Parathyroid adenoma (tissue), 2 donors: Measurements from ENCODE around the gene PLOD3.

Experiments
- H2AFZ ChIP-seq: fragments of 300-600 bp; sonication (generic); one replicate; pipeline ENCODE4 v1.7.0; 2017; ENCODE audit warnings: antibody characterized with exemption, mild to moderate bottlenecking
- H3K27ac ChIP-seq: fragments of 300-600 bp; sonication (generic); one replicate; pipeline ENCODE4 v1.7.0; 2017
- H3K27me3 ChIP-seq: fragments of 300-600 bp; sonication (generic); one replicate; pipeline ENCODE4 v1.7.0; 2017; ENCODE audit warnings: low read length; ENCODE audit not compliant: control insufficient read depth, insufficient read depth
- H3K36me3 ChIP-seq: fragments of 300-600 bp; sonication (generic); one replicate; pipeline ENCODE4 v1.7.0; 2017; ENCODE audit warnings: low read length; ENCODE audit not compliant: control insufficient read depth, insufficient read depth
- H3K4me1 ChIP-seq: fragments of 300-600 bp; sonication (generic); one replicate; pipeline ENCODE4 v1.7.0; 2017; ENCODE audit warnings: control low read depth
- H3K4me2 ChIP-seq: fragments of 300-600 bp; sonication (generic); one replicate; pipeline ENCODE4 v1.7.0; 2017; ENCODE audit warnings: low read length
- H3K4me3 ChIP-seq: fragments of 300-600 bp; sonication (generic); one replicate; pipeline ENCODE4 v1.7.0; 2017; ENCODE audit warnings: low read depth, low read length
- H3K79me2 ChIP-seq: fragments of 300-600 bp; sonication (generic); one replicate; pipeline ENCODE4 v1.7.0; 2017; ENCODE audit warnings: control low read depth
- H3K9ac ChIP-seq: fragments of 300-600 bp; sonication (generic); one replicate; pipeline ENCODE4 v1.7.0; 2017; ENCODE audit warnings: mild to moderate bottlenecking
- H3K9me3 ChIP-seq: fragments of 300-600 bp; sonication (generic); one replicate; pipeline ENCODE4 v1.7.0; 2017; ENCODE audit warnings: low read length; ENCODE audit not compliant: control insufficient read depth
- CTCF ChIP-seq: fragments of 300-600 bp; sonication (generic); IDR thresholded peaks from one replicate; pipeline ENCODE4 v1.7.0; 2017; ENCODE audit warnings: antibody characterized with exemption, mild to moderate bottlenecking
- donor health status: primary hyperparathyroidism.

The PLOD3 gene

GRCh38 chr7:101162551-101163278 is 54.7 kb downstream of the PLOD3 start:
- Histone ChIP-seq H3K4me1 (peaks cover 11% of the 10 kb centered on the region), H3K27me3 (no peaks in the 10 kb centered on the region), H3K9me3 (no peaks in the 10 kb centered on the region), H3K79me2 (no peaks in the 10 kb centered on the region), H3K36me3 (no peaks in the 10 kb centered on the region), H3K4me2 (no peak overlapping the region), H2AFZ (peak overlapping the region; percentile 42), H3K27ac (no peak overlapping the region), H3K9ac (no peak overlapping the region), H3K4me3 (no peak overlapping the region)
- no peak for TF ChIP-seq CTCF

- Histone ChIP-seq H3K4me1 (peaks cover 11% of the 10 kb centered on the region), H2AFZ (no peak overlapping the region)
Observed at GRCh38 chr7:101161692-101162471, 55.5 kb downstream of the PLOD3 start.

GRCh38 chr7:101160910-101161309 is 56.5 kb downstream of the PLOD3 start:
- Histone ChIP-seq H2AFZ (no peak overlapping the region), H3K4me2 (no peak overlapping the region), H3K4me1 (peaks cover 10% of the 10 kb centered on the region), H3K9ac (no peak overlapping the region), H3K79me2 (no peaks in the 10 kb centered on the region), H3K27ac (no peak overlapping the region), H3K4me3 (no peak overlapping the region), H3K9me3 (no peaks in the 10 kb centered on the region), H3K27me3 (no peaks in the 10 kb centered on the region), H3K36me3 (no peaks in the 10 kb centered on the region)
- no peak for TF ChIP-seq CTCF

More at GRCh38 chr7:101161692-101162471, 55.5 kb downstream of the PLOD3 start:
- TF ChIP-seq CTCF: no peak
- no peaks in the 10 kb centered on the region for H3K36me3 ChIP-seq
- H3K79me2 ChIP-seq: no peaks in the 10 kb centered on the region
- no peak overlapping the region for H3K4me3 ChIP-seq
- no peak overlapping the region for H3K9ac ChIP-seq
- H3K27me3 ChIP-seq: no peaks in the 10 kb centered on the region
- no peak overlapping the region for H3K4me2 ChIP-seq
- H3K9me3 ChIP-seq: no peaks in the 10 kb centered on the region
- H3K27ac ChIP-seq: no peak overlapping the region

GRCh38 chr7:101159696-101160674 is 57.4 kb downstream of the PLOD3 start:
- no peak overlapping the region for H2AFZ ChIP-seq
- no peak overlapping the region for H3K4me2 ChIP-seq
- no peak overlapping the region for H3K27ac ChIP-seq
- H3K4me3 ChIP-seq: no peak overlapping the region
- H3K9ac ChIP-seq: no peak overlapping the region
- H3K36me3 ChIP-seq: no peaks in the 10 kb centered on the region
- no peaks in the 10 kb centered on the region for H3K9me3 ChIP-seq
- no peak for TF ChIP-seq CTCF
- H3K79me2 ChIP-seq: no peaks in the 10 kb centered on the region
- no peaks in the 10 kb centered on the region for H3K27me3 ChIP-seq
- H3K4me1 ChIP-seq: peaks cover 12% of the 10 kb centered on the region
